ENCODE results near the gene OR4C12. TPM values are rescaled to one million over a fixed set of nuclear protein-coding genes. Genes with fewer than 3 reads are reported as not detected.
"Not testable (repeated sequence)": the region's sequence is repeated elsewhere in the genome, so short reads cannot be mapped to it uniquely, and the experiment has no call there.

The OR4C12 gene
- polyA plus RNA-seq (2011; rRNA removed) (not detected in 2 replicates), polyA minus RNA-seq (2011; rRNA and poly(A)+ RNA removed) (not detected in 2 replicates)

GRCh38 chr11:49982435-49982834 is at the start of gene OR4C12:
Gene OR4C12, minus strand, starts transcription at chr11:49982535. Its CDS starts 34 bp downstream, at chr11:49982501.
- CTCF ChIA-PET; DNase-seq (ENCODE audit: low read depth, low spot score); H3K9me3 ChIP-seq (ENCODE audit: control insufficient read depth, insufficient read depth, low read length); H3K27ac ChIP-seq (ENCODE audit: low read depth, low read length); POLR2A ChIA-PET; H3K4me3 ChIP-seq (ENCODE audit: low read depth, low read length); H3K27me3 ChIP-seq (ENCODE audit: control insufficient read depth, insufficient read depth, low read length): not testable (repeated sequence)

GRCh38 chr11:50030193-50030592 is 47.9 kb upstream of the OR4C12 start:
- no peak for DNase-seq (ENCODE audit: low read depth, low spot score)
- ChIA-PET POLR2A (no interaction called here), CTCF (no interaction called here)
- no peaks in the 10 kb centered on the region for H3K27me3 ChIP-seq (ENCODE audit: control insufficient read depth, insufficient read depth, low read length)
- H3K9me3 ChIP-seq (ENCODE audit: control insufficient read depth, insufficient read depth, low read length): peaks cover 25% of the 10 kb centered on the region
- H3K4me3 ChIP-seq (ENCODE audit: low read depth, low read length): no peak overlapping the region
- H3K27ac ChIP-seq (ENCODE audit: low read depth, low read length): no peak overlapping the region
- no peak for TF ChIP-seq CTCF (IDR thresholded peaks at IDR 0.05; ENCODE audit: low read depth, low read length)

- DNase-seq (ENCODE audit: low read depth, low spot score): no peak
- peaks cover 2% of the 10 kb centered on the region; the same call in 1 of the 2 replicates for H3K9me3 ChIP-seq (ENCODE audit: control insufficient read depth, insufficient read depth, low read length)
- TF ChIP-seq CTCF (IDR thresholded peaks at IDR 0.05; ENCODE audit: low read depth, low read length): peak; percentile 29
- ChIA-PET CTCF (interaction anchor here (0.5 kb wide), 1 partner anchor 212 kb away, joined by 3 read pairs; no protein-coding TSS in a partner anchor), POLR2A (no interaction called here)
- no peaks in the 10 kb centered on the region for H3K27me3 ChIP-seq (ENCODE audit: control insufficient read depth, insufficient read depth, low read length)
- H3K4me3 ChIP-seq (ENCODE audit: low read depth, low read length): no peak overlapping the region
- H3K27ac ChIP-seq (ENCODE audit: low read depth, low read length): no peak overlapping the region
These were observed 13.2 kb upstream of the OR4C12 start for GRCh38 chr11:49995565-49995964.

- POLR2A ChIA-PET: not testable (repeated sequence)
These were observed 8.9 kb downstream of the OR4C12 start for GRCh38 chr11:49973439-49973838.

GRCh38 chr11:49952091-49952490 is 30.2 kb downstream of the OR4C12 start, which contains the start of gene OR4C13:
Gene OR4C13, plus strand, starts transcription at chr11:49952391. Its CDS starts 32 bp downstream, at chr11:49952423.
- no peak within 1 kb of the TSS for H3K27ac ChIP-seq (ENCODE audit: low read depth, low read length)
- ChIA-PET POLR2A (no interaction called here), CTCF (no interaction called here)
- DNase-seq (ENCODE audit: low read depth, low spot score): no peak
- no peak for TF ChIP-seq CTCF (IDR thresholded peaks at IDR 0.05; ENCODE audit: low read depth, low read length)
- H3K9me3 ChIP-seq (ENCODE audit: control insufficient read depth, insufficient read depth, low read length): peaks cover 7% of the 10 kb centered on the region
- no peak within 1 kb of the TSS for H3K4me3 ChIP-seq (ENCODE audit: low read depth, low read length)
- no peaks in the 10 kb centered on the region for H3K27me3 ChIP-seq (ENCODE audit: control insufficient read depth, insufficient read depth, low read length)

More at GRCh38 chr11:49973439-49973838, 8.9 kb downstream of the OR4C12 start:
- H3K9me3 ChIP-seq (ENCODE audit: control insufficient read depth, insufficient read depth, low read length); CTCF ChIA-PET; H3K4me3 ChIP-seq (ENCODE audit: low read depth, low read length); H3K27ac ChIP-seq (ENCODE audit: low read depth, low read length); DNase-seq (ENCODE audit: low read depth, low spot score); H3K27me3 ChIP-seq (ENCODE audit: control insufficient read depth, insufficient read depth, low read length): not testable (repeated sequence)

- DNase-seq (ENCODE audit: low read depth, low spot score); H3K27ac ChIP-seq (ENCODE audit: low read depth, low read length); POLR2A ChIA-PET; H3K27me3 ChIP-seq (ENCODE audit: control insufficient read depth, insufficient read depth, low read length); H3K9me3 ChIP-seq (ENCODE audit: control insufficient read depth, insufficient read depth, low read length); H3K4me3 ChIP-seq (ENCODE audit: low read depth, low read length); CTCF ChIA-PET: not testable (repeated sequence)
These were observed 33.6 kb downstream of the OR4C12 start for GRCh38 chr11:49948701-49949100.

Other genes starting within 250 kb of the OR4C12 start
- gene OR4C13, start 30.1 kb downstream of the OR4C12 start, polyA plus RNA-seq (2011; rRNA removed): not detected in 2 replicates
- gene OR4C45, start 50.3 kb upstream of the OR4C12 start, polyA plus RNA-seq (2011; rRNA removed): not detected in 2 replicates